H1 (cell line): ENCODE results near the gene GRIK4. TPM values are rescaled to one million over a fixed set of nuclear protein-coding genes. Genes with fewer than 3 reads are reported as not detected.

Source experiments
- CTCF ChIA-PET: fragments of 300-600 bp; sonication (Branson Sonifier 250); formaldehyde crosslinking; loops from one replicate; lab custom pipeline; 2021; ENCODE audit not compliant: partially characterized antibody; lab: Charles Lee
- POLR2A ChIA-PET: fragments of 300-600 bp; sonication (Branson Sonifier 250); formaldehyde crosslinking; loops from one replicate; lab custom pipeline; 2021; ENCODE audit warnings: inconsistent platforms; ENCODE audit not compliant: partially characterized antibody; lab: Charles Lee
- DNase-seq, 2 experiments: peaks; one replicate each; pipeline versions ENCODE4 v3.0.0 to v3.0.0-alpha.2; 2010 to 2022; ENCODE audit warnings: low spot score in 2 of 2, low read depth in 1 of 2, mixed read lengths in 1 of 2
- FAIRE-seq: peaks from 2 replicates; lab custom pipeline; 2011; peaks lifted over from hg19 to GRCh38; lab: Jason Lieb, UNC
- H2AFZ ChIP-seq: 2 replicates; pipeline ENCODE4 v1.8.1; 2012; ENCODE audit warnings: low read length, inconsistent platforms
- H2AK5ac ChIP-seq: 2 replicates; pipeline ENCODE4 v1.6.1; 2013; ENCODE audit warnings: low read depth, low read length
- H2BK120ac ChIP-seq: replicated peaks from 2 replicates; pipeline ENCODE3; 2013; ENCODE audit warnings: low read depth, low read length, inconsistent platforms
- H2BK12ac ChIP-seq: 2 replicates; pipeline ENCODE4 v1.6.1; 2013; ENCODE audit warnings: low read depth, low read length
- H2BK15ac ChIP-seq: 2 replicates; pipeline ENCODE4 v1.6.1; 2013; ENCODE audit warnings: low read length
- H2BK20ac ChIP-seq: 2 replicates; pipeline ENCODE4 v1.6.1; 2013; ENCODE audit warnings: low read length
- H2BK5ac ChIP-seq: 2 replicates; pipeline ENCODE4 v1.6.1; 2013; ENCODE audit warnings: low read depth, low read length
- H3K14ac ChIP-seq: 2 replicates; pipeline ENCODE4 v1.6.1; 2013; ENCODE audit warnings: inconsistent platforms; ENCODE audit not compliant: insufficient read length
- H3K18ac ChIP-seq: 2 replicates; pipeline ENCODE4 v1.6.1; 2013; ENCODE audit warnings: low read length; ENCODE audit errors: extremely low read depth
- H3K23ac ChIP-seq: 2 replicates; pipeline ENCODE4 v1.6.1; 2013; ENCODE audit warnings: inconsistent platforms; ENCODE audit not compliant: insufficient read length
- H3K23me2 ChIP-seq: 2 replicates; pipeline ENCODE4 v1.6.1; 2013; ENCODE audit warnings: low read depth, low read length
- H3K27ac ChIP-seq: 2 replicates; pipeline ENCODE4 v1.6.1; 2011; ENCODE audit warnings: low read depth, low read length, inconsistent platforms
- H3K27me3 ChIP-seq, 4 experiments: replicated peaks in 1 of 4; 1 replicate in 1 of 4; 2 replicates in 3 of 4; pipeline versions ENCODE4 v1.6.1 to v1.8.1; 2011 to 2013; ENCODE audit warnings: low read length in 3 of 4, mild to moderate bottlenecking in 3 of 4, inconsistent platforms in 2 of 4, mixed read lengths in 2 of 4, moderate library complexity in 1 of 4; ENCODE audit not compliant: control insufficient read depth in 3 of 4, insufficient read depth in 3 of 4; ENCODE audit errors: extremely low read depth in 1 of 4
- H3K36me3 ChIP-seq, 4 experiments: 2 replicates each; pipeline versions ENCODE4 v1.6.1 to v1.8.1; 2011 to 2013; ENCODE audit warnings: mild to moderate bottlenecking in 4 of 4, low read length in 3 of 4, moderate library complexity in 2 of 4, control low read depth in 1 of 4, inconsistent platforms in 1 of 4; ENCODE audit not compliant: insufficient read depth in 4 of 4, control insufficient read depth in 2 of 4
- H3K4ac ChIP-seq: replicated peaks from 2 replicates; pipeline ENCODE3; 2013; ENCODE audit warnings: low read length, low read depth, mixed read lengths, inconsistent platforms; ENCODE audit not compliant: insufficient read length
- H3K4me1 ChIP-seq, 4 experiments: replicated peaks in 1 of 4; 1 replicate in 1 of 4; 2 replicates in 3 of 4; pipeline versions ENCODE4 v1.6.1 to v1.8.1; 2011 to 2013; ENCODE audit warnings: low read length in 3 of 4, inconsistent platforms in 2 of 4, mixed read lengths in 1 of 4; ENCODE audit not compliant: insufficient read depth in 4 of 4, control insufficient read depth in 3 of 4
- H3K4me2 ChIP-seq, 2 experiments: 2 replicates each; pipeline versions ENCODE4 v1.6.1 to v1.8.1; 2011 to 2013; ENCODE audit warnings: low read depth in 2 of 2, low read length in 2 of 2, control low read depth in 1 of 2, inconsistent platforms in 1 of 2, mild to moderate bottlenecking in 1 of 2; ENCODE audit not compliant: insufficient read depth in 1 of 2
- H3K4me3 ChIP-seq, 4 experiments: fragments of 200-600, 300-600 bp in 1 of 4; sonication (generic), shearing (Covaris generic), sonication (Bioruptor Twin) in 1 of 4; 2 replicates each; pipeline versions ENCODE4 v1.5.1 to v1.8.1; 2011 to 2016; ENCODE audit warnings: low read length in 4 of 4, low read depth in 3 of 4, control low read depth in 2 of 4, inconsistent platforms in 2 of 4, mild to moderate bottlenecking in 2 of 4, mixed read lengths in 1 of 4, moderate library complexity in 1 of 4; ENCODE audit not compliant: insufficient read depth in 2 of 4; ENCODE audit errors: extremely low read depth in 1 of 4
- H3K56ac ChIP-seq: replicated peaks from 2 replicates; pipeline ENCODE3; 2013; ENCODE audit warnings: low read depth, mild to moderate bottlenecking, mixed read lengths, low read length, inconsistent platforms; ENCODE audit not compliant: insufficient read length
- H3K79me1 ChIP-seq: 2 replicates; pipeline ENCODE4 v1.6.1; 2013; ENCODE audit warnings: low read depth, low read length, control low read depth
- H3K79me2 ChIP-seq, 2 experiments: 2 replicates each; pipeline versions ENCODE4 v1.6.1 to v1.8.1; 2012 to 2013; ENCODE audit warnings: low read length in 2 of 2, mild to moderate bottlenecking in 2 of 2, inconsistent platforms in 1 of 2; ENCODE audit not compliant: insufficient read depth in 2 of 2, control insufficient read depth in 1 of 2
- H3K9ac ChIP-seq, 4 experiments: replicated peaks in 1 of 4; 1 replicate in 1 of 4; 2 replicates in 3 of 4; pipeline versions ENCODE4 v1.6.1 to v1.8.1; 2011 to 2013; ENCODE audit warnings: low read depth in 3 of 4, low read length in 3 of 4, control low read depth in 2 of 4, mild to moderate bottlenecking in 2 of 4, moderate library complexity in 2 of 4, inconsistent platforms in 1 of 4; ENCODE audit errors: extremely low read depth in 1 of 4
- H3K9me3 ChIP-seq, 2 experiments: 2 replicates each; pipeline versions ENCODE4 v1.6.1 to v1.8.1; 2012 to 2013; ENCODE audit warnings: mild to moderate bottlenecking in 2 of 2, moderate library complexity in 2 of 2, control low read depth in 1 of 2, inconsistent platforms in 1 of 2, low read depth in 1 of 2, low read length in 1 of 2, mixed read lengths in 1 of 2; ENCODE audit not compliant: insufficient read depth in 2 of 2
- H4K20me1 ChIP-seq, 2 experiments: replicated peaks in 1 of 2; 2 replicates each; pipeline versions ENCODE3 to v1.8.1; 2011 to 2013; ENCODE audit warnings: inconsistent platforms in 2 of 2, low read length in 2 of 2, mild to moderate bottlenecking in 1 of 2; ENCODE audit not compliant: insufficient read depth in 2 of 2, control insufficient read depth in 1 of 2
- H4K5ac ChIP-seq: 2 replicates; pipeline ENCODE4 v1.6.1; 2013; ENCODE audit warnings: low read length, low read depth, mixed read lengths, inconsistent platforms; ENCODE audit not compliant: insufficient read length
- H4K8ac ChIP-seq: 2 replicates; pipeline ENCODE4 v1.8.0; 2013; ENCODE audit warnings: mild to moderate bottlenecking, moderate library complexity, low read length, inconsistent platforms; ENCODE audit not compliant: insufficient read depth; ENCODE audit errors: extremely low read depth
- H4K91ac ChIP-seq: replicated peaks from 2 replicates; pipeline ENCODE3; 2013; ENCODE audit warnings: low read length, mixed read lengths, inconsistent platforms; ENCODE audit not compliant: insufficient read length
- NANOG ChIP-seq: IDR thresholded peaks from 2 replicates; pipeline ENCODE4 v1.6.1; 2011; ENCODE audit warnings: low read length, low read depth, mild to moderate bottlenecking, inconsistent platforms; ENCODE audit not compliant: insufficient read depth, poor library complexity, severe bottlenecking
- WGBS, 2 experiments: shearing (Covaris generic) in 1 of 2; methylation state at CpG; one replicate each; pipeline versions ENCODE4 v1.1.6 to v1.1.7; 2013 to 2015; ENCODE audit warnings: low lambda C conversion rate in 2 of 2, mixed read lengths in 2 of 2, inconsistent platforms in 1 of 2, low coverage in 1 of 2, missing lambda C conversion rate in 1 of 2; ENCODE audit not compliant: insufficient replicate concordance in 2 of 2, insufficient coverage in 1 of 2, insufficient read length in 1 of 2; ENCODE audit errors: extremely low coverage in 1 of 2, missing lambda C conversion rate in 1 of 2; 5-methylcytosine and 5-hydroxymethylcytosine counted together
- polyA plus RNA-seq, 7 experiments: library from polyadenylated mRNA; depleted of rRNA in 3 of 7; stranded (reverse) in 5 of 7; unstranded in 2 of 7; fragments of >200 nt in 5 of 7; fragments of 200-250 nt in 2 of 7; gene quantifications; 1 replicate in 5 of 7; 2 replicates in 1 of 7; 4 replicates in 1 of 7; pipeline versions ENCODE4 v1.2.1 to v1.2.3, GENCODE V29; 2011 to 2013; ENCODE audit warnings: missing spikeins in 2 of 7, mixed read lengths in 2 of 7
- total RNA-seq: library from RNA; stranded (reverse); fragmentation: NEBNext Ultra II Directional; extraction: Animal tissue kit (Norgen Biotek cat#: 25700); gene quantifications from 2 replicates; pipeline ENCODE4 v1.2.1, GENCODE V29; 2021

The GRIK4 gene
- total and polyA plus RNA-seq, 2 of the 8 experiments (the other 6 are each of a cell fraction or from before 2014, with no cell fraction given), result 1.2 to 2.9 TPM

GRCh38 chr11:120546312-120547205 is 35.0 kb downstream of the GRIK4 start:
- Histone ChIP-seq H3K27me3 (no peaks in the 10 kb centered on the region; a peak in 1 of 7 replicates), H3K79me1 (no peaks in the 10 kb centered on the region), H3K27ac (no peak overlapping the region), H4K5ac (no peak overlapping the region), H3K56ac (no peak overlapping the region), H3K14ac (no peak overlapping the region), H2BK15ac (no peak overlapping the region), H3K4me2 (no peak overlapping the region), H3K36me3 (no peaks in the 10 kb centered on the region), H4K20me1 (no peaks in the 10 kb centered on the region), H3K4ac (no peak overlapping the region), H2AFZ (no peak overlapping the region), H4K91ac (no peak overlapping the region), H3K23ac (no peak overlapping the region), H4K8ac (no peak overlapping the region), H3K9ac (no peak overlapping the region), H3K79me2 (no peaks in the 10 kb centered on the region), H3K23me2 (no peaks in the 10 kb centered on the region; the same call in 1 of the 2 replicates), H3K9me3 (no peaks in the 10 kb centered on the region), H3K4me3 (no peak overlapping the region), H2AK5ac (peak overlapping the region; percentile 43; the same call in 1 of the 2 replicates), H2BK12ac (peak overlapping the region; percentile 30; the same call in 1 of the 2 replicates), H3K4me1 (peaks cover 4 to 23% (median 12%) of the 10 kb centered on the region in 4 experiments), H3K18ac (0 out of 2 replicates have a peak overlapping the region, but pooled peaks have one; percentile 41), H2BK120ac (no peak overlapping the region), H2BK20ac (peak overlapping the region; percentile 40; the same call in 1 of the 2 replicates), H2BK5ac (peak overlapping the region; percentile 3; the same call in 1 of the 2 replicates)
- WGBS, 2 experiments, result 85% methylated on average over 17 of the region's 17 CpGs; no CpG with 5 or more reads in 1 of the 2 experiments
- CTCF ChIA-PET, result interaction anchor here (0.6 to 2.5 kb wide), 15 partner anchors 9 to 405 kb away, joined by 3 to 12 read pairs (median 3); partner anchors contain the start of gene GRIK4
- DNase-seq (no peak), FAIRE-seq (peak; percentile 45)
- POLR2A ChIA-PET, result interaction anchor here (0.6 to 1.4 kb wide), 3 partner anchors 18 to 27 kb away, joined by 3 to 4 read pairs (median 3); no protein-coding TSS in a partner anchor
- no peak for TF ChIP-seq NANOG
